WTC11 (cell line): ENCODE data around the gene UTP14C. TPM values are rescaled to one million over a fixed set of nuclear protein-coding genes. Genes with fewer than 3 reads are reported as not detected.

Source experiments
- ATAC-seq: fragments of 200-7000 bp; cut with Tn5 transposase; 2 replicates; pipeline ENCODE4 v1.10.0; 2021; ENCODE audit warnings: mild to moderate bottlenecking, moderate library complexity
- CTCF ChIA-PET: fragments of 300-600 bp; sonication (Branson Sonifier 250); formaldehyde crosslinking; loops from one replicate; lab custom pipeline; 2021; ENCODE audit warnings: antibody characterized with exemption; lab: Charles Lee
- POLR2A ChIA-PET: fragments of 350-600 bp; sonication (Branson Sonifier 250); formaldehyde crosslinking; loops from one replicate; lab custom pipeline; 2021; ENCODE audit warnings: antibody characterized with exemption; lab: Charles Lee
- DNase-seq: peaks from one replicate; pipeline ENCODE4 v3.0.0; 2021; ENCODE audit warnings: low spot score
- H3K27ac Mint-ChIP-seq: 2 replicates; pipeline ENCODE4 v1.8.0; 2021; ENCODE audit warnings: mixed read lengths
- H3K27me3 Mint-ChIP-seq: 2 replicates; pipeline ENCODE4 v1.8.0; 2021; ENCODE audit warnings: low read depth, mild to moderate bottlenecking, moderate library complexity, mixed read lengths
- H3K36me3 Mint-ChIP-seq: 2 replicates; pipeline ENCODE4 v1.8.0; 2021; ENCODE audit warnings: mixed read lengths
- H3K4me1 Mint-ChIP-seq: 2 replicates; pipeline ENCODE4 v1.8.0; 2022; ENCODE audit warnings: mixed read lengths
- H3K4me3 Mint-ChIP-seq: 2 replicates; pipeline ENCODE4 v1.8.0; 2021; ENCODE audit warnings: mild to moderate bottlenecking, moderate library complexity, mixed read lengths
- H3K9me3 Mint-ChIP-seq: 2 replicates; pipeline ENCODE4 v1.8.0; 2021; ENCODE audit warnings: mixed read lengths
- E2F1 ChIP-seq: sonication (generic); formaldehyde crosslinking; IDR thresholded peaks from 2 replicates; pipeline ENCODE4 v1.8.0; 2022; ENCODE audit warnings: mild to moderate bottlenecking, missing genetic modification reagents
- EMX1 ChIP-seq: fragments of 250-450 bp; sonication (Bioruptor Pico); IDR thresholded peaks from 2 replicates; pipeline ENCODE4 v1.8.0; 2021; ENCODE audit warnings: mild to moderate bottlenecking
- ESRRA ChIP-seq: sonication (generic); formaldehyde crosslinking; IDR thresholded peaks from 2 replicates; pipeline ENCODE4 v1.8.1; 2022; ENCODE audit warnings: mild to moderate bottlenecking, missing genetic modification reagents, borderline replicate concordance
- ETV6 ChIP-seq: sonication (generic); formaldehyde crosslinking; IDR thresholded peaks from 2 replicates; pipeline ENCODE4 v1.8.1; 2022; ENCODE audit warnings: mild to moderate bottlenecking, missing genetic modification reagents
- FOXJ3 ChIP-seq: sonication (generic); formaldehyde crosslinking; IDR thresholded peaks from 2 replicates; pipeline ENCODE4 v1.9.0; 2021; ENCODE audit warnings: missing genetic modification reagents, mild to moderate bottlenecking, borderline replicate concordance
- GRHL2 ChIP-seq: fragments of 250-450 bp; sonication (Bioruptor Pico); IDR thresholded peaks from 2 replicates; pipeline ENCODE4 v1.8.0; 2022; ENCODE audit warnings: mild to moderate bottlenecking, moderate library complexity; ENCODE audit not compliant: insufficient replicate concordance, severe bottlenecking
- JAZF1 ChIP-seq: fragments of 250-450 bp; sonication (Bioruptor Pico); IDR thresholded peaks from 2 replicates; pipeline ENCODE4 v1.9.0; 2021; ENCODE audit warnings: moderate library complexity, mild to moderate bottlenecking, inconsistent platforms
- JUN ChIP-seq: sonication (generic); formaldehyde crosslinking; IDR thresholded peaks from 2 replicates; pipeline ENCODE4 v1.8.0; 2023; ENCODE audit warnings: mild to moderate bottlenecking, missing genetic modification reagents
- MYBL2 ChIP-seq: sonication (generic); formaldehyde crosslinking; IDR thresholded peaks from 2 replicates; pipeline ENCODE4 v1.8.1; 2023; ENCODE audit warnings: mild to moderate bottlenecking, moderate library complexity, missing genetic modification reagents
- NFYB ChIP-seq: sonication (generic); formaldehyde crosslinking; conservative IDR thresholded peaks from 2 replicates; pipeline ENCODE4 v1.8.0; 2022; ENCODE audit warnings: low read depth, missing genetic modification reagents
- NR2C2 ChIP-seq: sonication (generic); formaldehyde crosslinking; IDR thresholded peaks from 2 replicates; pipeline ENCODE4 v1.8.0; 2022; ENCODE audit warnings: mild to moderate bottlenecking, missing genetic modification reagents
- RELA ChIP-seq: sonication (generic); formaldehyde crosslinking; IDR thresholded peaks from 2 replicates; pipeline ENCODE4 v1.8.1; 2022; ENCODE audit warnings: missing genetic modification reagents, mild to moderate bottlenecking, borderline replicate concordance
- STAT6 ChIP-seq: sonication (generic); formaldehyde crosslinking; conservative IDR thresholded peaks from 2 replicates; pipeline ENCODE4 v1.8.1; 2023; ENCODE audit warnings: mild to moderate bottlenecking, low read depth, missing genetic modification reagents, moderate library complexity
- USF1 ChIP-seq: sonication (generic); formaldehyde crosslinking; IDR thresholded peaks from 2 replicates; pipeline ENCODE4 v1.8.0; 2022; ENCODE audit warnings: mild to moderate bottlenecking, missing genetic modification reagents
- ZNF138 ChIP-seq: sonication (generic); formaldehyde crosslinking; conservative IDR thresholded peaks from 2 replicates; pipeline ENCODE4 v1.8.1; 2022; ENCODE audit warnings: mild to moderate bottlenecking, moderate library complexity, missing genetic modification reagents
- ZNF263 ChIP-seq: sonication (generic); formaldehyde crosslinking; IDR thresholded peaks from 2 replicates; pipeline ENCODE4 v1.8.1; 2022; ENCODE audit warnings: low read depth, mild to moderate bottlenecking, moderate library complexity, missing genetic modification reagents
- ZNF532 ChIP-seq: fragments of 250-450 bp; sonication (Bioruptor Pico); IDR thresholded peaks from 2 replicates; pipeline ENCODE4 v1.9.0; 2021; ENCODE audit warnings: mild to moderate bottlenecking, borderline replicate concordance
- ZNF671 ChIP-seq: fragments of 250-450 bp; sonication (Bioruptor Pico); IDR thresholded peaks from 2 replicates; pipeline ENCODE4 v1.8.0; 2021; ENCODE audit warnings: mild to moderate bottlenecking
- total RNA-seq: library from RNA; stranded (reverse); gene quantifications from 3 replicates; pipeline ENCODE4 v1.2.3, GENCODE V29; 2021
- TF ChIP-seq, protein P1 (sequence below): sonication (generic); formaldehyde crosslinking; IDR thresholded peaks from 2 replicates; pipeline ENCODE4 v1.8.1; 2022; ENCODE audit warnings: low read depth, mild to moderate bottlenecking, moderate library complexity, missing genetic modification reagents, borderline replicate concordance
- TF ChIP-seq, protein P2 (sequence below): sonication (generic); formaldehyde crosslinking; IDR thresholded peaks from 2 replicates; pipeline ENCODE4 v1.8.0; 2022; ENCODE audit warnings: mild to moderate bottlenecking, missing genetic modification reagents

Gene UTP14C
- total RNA-seq, 1 experiment from 2014 or later: 18.5 TPM

- H3K27me3 Mint-ChIP-seq: no peaks in the 10 kb centered on the region
- POLR2A ChIA-PET: interaction anchor here (1.1 kb wide), 1 partner anchor 523 kb away, joined by 3 read pairs; the partner anchor contains the start of gene INTS6
- no peak overlapping the region for H3K27ac Mint-ChIP-seq
- no peaks in the 10 kb centered on the region for H3K9me3 Mint-ChIP-seq
- no peak overlapping the region for H3K4me3 Mint-ChIP-seq
- H3K36me3 Mint-ChIP-seq: no peaks in the 10 kb centered on the region
- CTCF ChIA-PET: interaction anchor here (0.9 to 1.1 kb wide), 3 partner anchors 37 to 152 kb away, joined by 3 to 4 read pairs (median 4); no protein-coding TSS in a partner anchor
- peaks cover 8% of the 10 kb centered on the region for H3K4me1 Mint-ChIP-seq
- TF ChIP-seq EMX1: no peak
- TF ChIP-seq FOXJ3 (CRISPR knock-in tag): no peak
- DNase-seq (no peak), ATAC-seq (no peak)
Measured at GRCh38 chr13:51976423-51976822, 48.1 kb upstream of the UTP14C start.

DNA sequence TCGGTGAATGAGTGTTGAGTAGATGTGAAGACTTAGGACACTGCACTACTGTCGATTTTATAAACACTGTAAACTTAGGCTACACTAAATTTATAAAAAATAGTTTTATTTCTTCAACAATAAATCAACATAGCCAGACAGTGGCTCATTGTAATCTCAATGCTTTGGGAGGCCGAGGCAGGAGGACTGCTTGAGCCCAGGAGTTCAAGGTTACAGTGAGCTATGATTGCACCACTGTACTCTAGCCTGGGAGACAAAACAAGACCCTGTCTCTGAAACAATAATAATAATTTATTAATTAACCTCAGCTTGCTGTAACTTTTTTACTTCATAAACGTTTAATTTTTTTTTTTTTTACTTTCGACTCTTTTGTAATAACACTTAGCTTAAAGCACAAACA lies 47.6 kb upstream of the UTP14C start:
- H3K36me3 Mint-ChIP-seq: no peaks in the 10 kb centered on the region
- H3K27ac Mint-ChIP-seq: no peak overlapping the region
- no peak for TF ChIP-seq ZNF263 (CRISPR knock-in tag)
- TF ChIP-seq JAZF1 (CRISPR knock-in tag): no peak
- TF ChIP-seq, protein P1, sequence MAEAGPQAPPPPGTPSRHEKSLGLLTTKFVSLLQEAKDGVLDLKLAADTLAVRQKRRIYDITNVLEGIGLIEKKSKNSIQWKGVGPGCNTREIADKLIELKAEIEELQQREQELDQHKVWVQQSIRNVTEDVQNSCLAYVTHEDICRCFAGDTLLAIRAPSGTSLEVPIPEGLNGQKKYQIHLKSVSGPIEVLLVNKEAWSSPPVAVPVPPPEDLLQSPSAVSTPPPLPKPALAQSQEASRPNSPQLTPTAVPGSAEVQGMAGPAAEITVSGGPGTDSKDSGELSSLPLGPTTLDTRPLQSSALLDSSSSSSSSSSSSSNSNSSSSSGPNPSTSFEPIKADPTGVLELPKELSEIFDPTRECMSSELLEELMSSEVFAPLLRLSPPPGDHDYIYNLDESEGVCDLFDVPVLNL (CRISPR knock-in tag): no peak
- TF ChIP-seq JUN (CRISPR knock-in tag): no peak
- no peak for TF ChIP-seq USF1 (CRISPR knock-in tag)
- TF ChIP-seq NFYB (CRISPR knock-in tag): no peak
- no peak for TF ChIP-seq E2F1
- TF ChIP-seq ZNF671: no peak
- no peak for TF ChIP-seq ZNF138 (CRISPR knock-in tag)
- TF ChIP-seq, protein P2, sequence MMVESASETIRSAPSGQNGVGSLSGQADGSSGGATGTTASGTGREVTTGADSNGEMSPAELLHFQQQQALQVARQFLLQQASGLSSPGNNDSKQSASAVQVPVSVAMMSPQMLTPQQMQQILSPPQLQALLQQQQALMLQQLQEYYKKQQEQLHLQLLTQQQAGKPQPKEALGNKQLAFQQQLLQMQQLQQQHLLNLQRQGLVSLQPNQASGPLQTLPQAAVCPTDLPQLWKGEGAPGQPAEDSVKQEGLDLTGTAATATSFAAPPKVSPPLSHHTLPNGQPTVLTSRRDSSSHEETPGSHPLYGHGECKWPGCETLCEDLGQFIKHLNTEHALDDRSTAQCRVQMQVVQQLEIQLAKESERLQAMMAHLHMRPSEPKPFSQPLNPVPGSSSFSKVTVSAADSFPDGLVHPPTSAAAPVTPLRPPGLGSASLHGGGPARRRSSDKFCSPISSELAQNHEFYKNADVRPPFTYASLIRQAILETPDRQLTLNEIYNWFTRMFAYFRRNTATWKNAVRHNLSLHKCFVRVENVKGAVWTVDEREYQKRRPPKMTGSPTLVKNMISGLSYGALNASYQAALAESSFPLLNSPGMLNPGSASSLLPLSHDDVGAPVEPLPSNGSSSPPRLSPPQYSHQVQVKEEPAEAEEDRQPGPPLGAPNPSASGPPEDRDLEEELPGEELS (CRISPR knock-in tag): no peak
- TF ChIP-seq FOXJ3 (CRISPR knock-in tag): no peak
- TF ChIP-seq ESRRA (CRISPR knock-in tag): no peak
- no peak for TF ChIP-seq ETV6 (CRISPR knock-in tag)
- TF ChIP-seq GRHL2 (CRISPR knock-in tag): no peak
- no peak for TF ChIP-seq MYBL2
- no peak for TF ChIP-seq RELA (CRISPR knock-in tag)
- TF ChIP-seq NR2C2 (CRISPR knock-in tag): no peak
- POLR2A ChIA-PET: interaction anchor here (1.1 kb wide), 1 partner anchor 524 kb away, joined by 3 read pairs; the partner anchor contains the start of gene INTS6
- CTCF ChIA-PET: interaction anchor here (0.7 to 1.0 kb wide), 2 partner anchors 23 to 151 kb away, joined by 4 read pairs; no protein-coding TSS in a partner anchor
- no peaks in the 10 kb centered on the region for H3K27me3 Mint-ChIP-seq
- DNase-seq (no peak), ATAC-seq (no peak)
- H3K4me3 Mint-ChIP-seq: no peak overlapping the region
- H3K4me1 Mint-ChIP-seq: peaks cover 12% of the 10 kb centered on the region
- H3K9me3 Mint-ChIP-seq: no peaks in the 10 kb centered on the region

DNA sequence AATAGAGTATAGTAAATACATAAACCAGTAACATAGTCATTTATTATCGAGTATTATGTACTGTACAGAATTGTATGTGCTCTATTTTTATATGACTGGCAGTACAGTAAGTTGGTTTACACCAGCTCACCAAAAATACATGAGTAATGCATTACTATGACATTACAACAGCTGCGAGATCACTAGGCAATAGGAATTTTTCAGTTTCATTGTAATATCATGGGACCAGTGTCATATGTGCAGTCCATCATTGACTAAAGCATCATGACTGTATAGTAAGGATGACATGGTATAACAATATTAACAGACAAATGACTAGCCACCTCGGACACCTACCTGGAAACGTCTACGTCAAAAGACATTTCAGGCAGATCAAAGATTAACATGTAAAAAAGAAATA lies 46.9 kb upstream of the UTP14C start:
- Mint-ChIP-seq H3K27ac (no peak overlapping the region), H3K36me3 (no peaks in the 10 kb centered on the region), H3K4me3 (no peak overlapping the region), H3K9me3 (no peaks in the 10 kb centered on the region), H3K27me3 (no peaks in the 10 kb centered on the region), H3K4me1 (peaks cover 12% of the 10 kb centered on the region)
- ChIA-PET CTCF (interaction anchor here (0.7 to 1.0 kb wide), 2 partner anchors 22 to 150 kb away, joined by 4 read pairs; no protein-coding TSS in a partner anchor), POLR2A (interaction anchor here (1.1 kb wide), 1 partner anchor 524 kb away, joined by 3 read pairs; the partner anchor contains the start of gene INTS6)
- ATAC-seq (no peak), DNase-seq (no peak)
- TF ChIP-seq RELA (CRISPR knock-in tag): no peak
- TF ChIP-seq STAT6 (CRISPR knock-in tag): no peak
- TF ChIP-seq ZNF532 (CRISPR knock-in tag): no peak
